HepG2 (cell line): ENCODE results near the gene PTPRO. TPM values are rescaled to one million over a fixed set of nuclear protein-coding genes. Genes with fewer than 3 reads are reported as not detected.
"Not testable (repeated sequence)": the region's sequence is repeated elsewhere in the genome, so short reads cannot be mapped to it uniquely, and the experiment has no call there.

ENCODE experiments used
- FOXA1 ChIP-seq, 2 experiments: fragments of 450-650 bp in 1 of 2; sonication (generic) in 1 of 2; formaldehyde crosslinking in 1 of 2; IDR thresholded peaks; 2 replicates each; pipeline versions ENCODE4 v1.4.0 to v1.6.1; 2016 to 2020; ENCODE audit warnings: missing genetic modification reagents in 1 of 2
- GABPA ChIP-seq, 2 experiments: IDR thresholded peaks; 2 replicates each; pipeline ENCODE4 v1.6.1; 2011 to 2016; ENCODE audit warnings: low read depth in 2 of 2, low read length in 1 of 2, missing biosample characterization in 1 of 2, missing genetic modification characterization in 1 of 2
- HHEX ChIP-seq: IDR thresholded peaks from 2 replicates; pipeline ENCODE4 v1.6.1; 2016; ENCODE audit warnings: control low read depth
- KAT8 ChIP-seq: IDR thresholded peaks from 2 replicates; pipeline ENCODE4 v1.6.1; 2016; ENCODE audit warnings: missing genetic modification reagents, missing compliant biosample characterization
- NR2F2 ChIP-seq: IDR thresholded peaks from 2 replicates; pipeline ENCODE4 v1.6.1; 2012; ENCODE audit warnings: low read depth, inconsistent platforms, borderline replicate concordance
- SMC3 ChIP-seq: IDR thresholded peaks from 2 replicates; pipeline ENCODE4 v1.6.1; 2011; ENCODE audit warnings: low read length, improper control_type of control experiment
- SP1 ChIP-seq, 2 experiments: fragments of 450-650 bp in 1 of 2; sonication (generic) in 1 of 2; formaldehyde crosslinking in 1 of 2; IDR thresholded peaks; 2 replicates each; pipeline versions ENCODE4 v1.4.0 to v1.6.1; 2016 to 2020; ENCODE audit warnings: missing genetic modification reagents in 1 of 2
- TBL1XR1 ChIP-seq: fragments of 150-350 bp; IDR thresholded peaks from 2 replicates; pipeline ENCODE4 v1.6.1; 2014; ENCODE audit warnings: borderline replicate concordance, low read length; ENCODE audit not compliant: partially characterized antibody
- ZBTB43 ChIP-seq: sonication (generic); formaldehyde crosslinking; conservative IDR thresholded peaks from 2 replicates; pipeline ENCODE4 v1.4.0; 2020; ENCODE audit warnings: missing genetic modification reagents
- ZKSCAN1 ChIP-seq: fragments of 150-350 bp; IDR thresholded peaks from 2 replicates; pipeline ENCODE4 v1.6.1; 2014; ENCODE audit warnings: low read length
- ZNF280B ChIP-seq: sonication (generic); formaldehyde crosslinking; IDR thresholded peaks from 2 replicates; pipeline ENCODE4 v1.5.0; 2020; ENCODE audit warnings: missing genetic modification reagents, mild to moderate bottlenecking, borderline replicate concordance
- ZNF556 ChIP-seq: sonication (generic); formaldehyde crosslinking; IDR thresholded peaks from 2 replicates; pipeline ENCODE4 v1.4.0; 2020; ENCODE audit warnings: mild to moderate bottlenecking, missing genetic modification reagents, borderline replicate concordance
- ZNF710 ChIP-seq: sonication (generic); formaldehyde crosslinking; IDR thresholded peaks from 2 replicates; pipeline ENCODE4 v1.5.0; 2020; ENCODE audit warnings: mild to moderate bottlenecking, missing genetic modification reagents, borderline replicate concordance
- polyA plus RNA-seq, 8 experiments: library from polyadenylated mRNA; depleted of rRNA in 3 of 8; stranded (reverse) in 7 of 8; unstranded in 1 of 8; fragments of >200 nt; fragmentation: Illumina TruSeq in 4 of 8; extraction: Trizol in 4 of 8; gene quantifications; 2 replicates each; pipeline versions ENCODE4 v1.2.1 to v1.2.3, GENCODE V29; 2011 to 2016; ENCODE audit warnings: low read depth in 4 of 8, missing spikeins in 1 of 8, mixed read lengths in 1 of 8; ENCODE audit not compliant: insufficient read depth in 1 of 8
- total RNA-seq, 5 experiments: library from RNA; depleted of rRNA; stranded (reverse); fragments of >200 nt; fragmentation: Illumina TruSeq; extraction: Trizol; gene quantifications; 2 replicates each; pipeline ENCODE4 v1.2.3, GENCODE V29; 2016; ENCODE audit warnings: low read depth in 1 of 5
- TF ChIP-seq, protein P1 (sequence below): sonication (generic); IDR thresholded peaks from 2 replicates; pipeline ENCODE4 v1.6.1; 2016; ENCODE audit warnings: low read depth, borderline replicate concordance
- TF ChIP-seq, protein P2 (sequence below): sonication (generic); formaldehyde crosslinking; IDR thresholded peaks from 2 replicates; pipeline ENCODE4 v1.4.0; 2020; ENCODE audit warnings: missing genetic modification reagents, borderline replicate concordance
- TF ChIP-seq, protein P3 (sequence below): sonication (generic); formaldehyde crosslinking; IDR thresholded peaks from 2 replicates; pipeline ENCODE4 v1.5.1; 2020; ENCODE audit warnings: missing genetic modification reagents, mild to moderate bottlenecking, borderline replicate concordance

The PTPRO gene
- total and polyA plus RNA-seq, 2 of the 13 experiments (the other 11 are each of a cell fraction or from before 2014, with no cell fraction given), result 0.04 TPM; not detected in 1

GRCh38 chr12:15616495-15616894 lies 294.2 kb downstream of the PTPRO start (continued):
- TF ChIP-seq, protein P1, sequence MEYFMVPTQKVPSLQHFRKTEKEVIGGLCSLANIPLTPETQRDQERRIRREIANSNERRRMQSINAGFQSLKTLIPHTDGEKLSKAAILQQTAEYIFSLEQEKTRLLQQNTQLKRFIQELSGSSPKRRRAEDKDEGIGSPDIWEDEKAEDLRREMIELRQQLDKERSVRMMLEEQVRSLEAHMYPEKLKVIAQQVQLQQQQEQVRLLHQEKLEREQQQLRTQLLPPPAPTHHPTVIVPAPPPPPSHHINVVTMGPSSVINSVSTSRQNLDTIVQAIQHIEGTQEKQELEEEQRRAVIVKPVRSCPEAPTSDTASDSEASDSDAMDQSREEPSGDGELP, result 0 out of 2 replicates have a peak, but pooled peaks have one; percentile 47
- peak; percentile 49; the same call in 1 of the 2 replicates for TF ChIP-seq ZKSCAN1
- 0 out of 2 replicates have a peak, but pooled peaks have one; percentile 21 for TF ChIP-seq SMC3
- 0 out of 2 replicates have a peak, but pooled peaks have one; percentile 61 for TF ChIP-seq NR2F2
- TF ChIP-seq ZBTB43, result 0 out of 2 replicates have a peak, but pooled peaks have one; percentile 20
- TF ChIP-seq KAT8 (CRISPR knock-in tag), result peak; percentile 51; the same call in 1 of the 2 replicates
- peak; percentile 96 for TF ChIP-seq FOXA1 (IDR thresholded peaks at IDR 0.05)
- peak; percentile 95 for TF ChIP-seq FOXA1 (CRISPR knock-in tag; IDR thresholded peaks at IDR 0.05)
- 0 out of 2 replicates have a peak, but pooled peaks have one; percentile 38 for TF ChIP-seq ZNF556 (CRISPR knock-in tag)
- TF ChIP-seq ZNF710, result 0 out of 2 replicates have a peak, but pooled peaks have one; percentile 35
- TF ChIP-seq HHEX (CRISPR knock-in tag), result peak; percentile 73
- TF ChIP-seq TBL1XR1, result peak; percentile 30
- TF ChIP-seq GABPA (IDR thresholded peaks at IDR 0.05; ENCODE audit: low read depth, low read length); SP1 (IDR thresholded peaks at IDR 0.05): not testable (repeated sequence)
- peak; percentile 31; the same call in 1 of the 2 replicates for TF ChIP-seq GABPA (CRISPR knock-in tag; IDR thresholded peaks at IDR 0.05; ENCODE audit: low read depth)
- TF ChIP-seq ZNF280B (CRISPR knock-in tag), result peak; percentile 94
- TF ChIP-seq, protein P2, sequence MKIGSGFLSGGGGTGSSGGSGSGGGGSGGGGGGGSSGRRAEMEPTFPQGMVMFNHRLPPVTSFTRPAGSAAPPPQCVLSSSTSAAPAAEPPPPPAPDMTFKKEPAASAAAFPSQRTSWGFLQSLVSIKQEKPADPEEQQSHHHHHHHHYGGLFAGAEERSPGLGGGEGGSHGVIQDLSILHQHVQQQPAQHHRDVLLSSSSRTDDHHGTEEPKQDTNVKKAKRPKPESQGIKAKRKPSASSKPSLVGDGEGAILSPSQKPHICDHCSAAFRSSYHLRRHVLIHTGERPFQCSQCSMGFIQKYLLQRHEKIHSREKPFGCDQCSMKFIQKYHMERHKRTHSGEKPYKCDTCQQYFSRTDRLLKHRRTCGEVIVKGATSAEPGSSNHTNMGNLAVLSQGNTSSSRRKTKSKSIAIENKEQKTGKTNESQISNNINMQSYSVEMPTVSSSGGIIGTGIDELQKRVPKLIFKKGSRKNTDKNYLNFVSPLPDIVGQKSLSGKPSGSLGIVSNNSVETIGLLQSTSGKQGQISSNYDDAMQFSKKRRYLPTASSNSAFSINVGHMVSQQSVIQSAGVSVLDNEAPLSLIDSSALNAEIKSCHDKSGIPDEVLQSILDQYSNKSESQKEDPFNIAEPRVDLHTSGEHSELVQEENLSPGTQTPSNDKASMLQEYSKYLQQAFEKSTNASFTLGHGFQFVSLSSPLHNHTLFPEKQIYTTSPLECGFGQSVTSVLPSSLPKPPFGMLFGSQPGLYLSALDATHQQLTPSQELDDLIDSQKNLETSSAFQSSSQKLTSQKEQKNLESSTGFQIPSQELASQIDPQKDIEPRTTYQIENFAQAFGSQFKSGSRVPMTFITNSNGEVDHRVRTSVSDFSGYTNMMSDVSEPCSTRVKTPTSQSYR (CRISPR knock-in tag), result peak; percentile 18; the same call in 1 of the 2 replicates
- TF ChIP-seq SP1 (CRISPR knock-in tag; IDR thresholded peaks at IDR 0.05), result 0 out of 2 replicates have a peak, but pooled peaks have one; percentile 22
- TF ChIP-seq, protein P3, sequence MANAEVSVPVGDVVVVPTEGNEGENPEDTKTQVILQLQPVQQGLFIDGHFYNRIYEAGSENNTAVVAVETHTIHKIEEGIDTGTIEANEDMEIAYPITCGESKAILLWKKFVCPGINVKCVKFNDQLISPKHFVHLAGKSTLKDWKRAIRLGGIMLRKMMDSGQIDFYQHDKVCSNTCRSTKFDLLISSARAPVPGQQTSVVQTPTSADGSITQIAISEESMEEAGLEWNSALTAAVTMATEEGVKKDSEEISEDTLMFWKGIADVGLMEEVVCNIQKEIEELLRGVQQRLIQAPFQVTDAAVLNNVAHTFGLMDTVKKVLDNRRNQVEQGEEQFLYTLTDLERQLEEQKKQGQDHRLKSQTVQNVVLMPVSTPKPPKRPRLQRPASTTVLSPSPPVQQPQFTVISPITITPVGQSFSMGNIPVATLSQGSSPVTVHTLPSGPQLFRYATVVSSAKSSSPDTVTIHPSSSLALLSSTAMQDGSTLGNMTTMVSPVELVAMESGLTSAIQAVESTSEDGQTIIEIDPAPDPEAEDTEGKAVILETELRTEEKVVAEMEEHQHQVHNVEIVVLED, result peak; percentile 28; the same call in 1 of the 2 replicates
